ACC112 (cell line): ENCODE results near the gene SRF.

Experiments used
- H2AFZ ChIP-seq: fragments of 200-600 bp; sonication (generic); one replicate; pipeline ENCODE4 v1.6.0; 2017; ENCODE audit warnings: antibody characterized with exemption, low read length; ENCODE audit not compliant: unreplicated experiment
- H3K27ac ChIP-seq: fragments of 200-600 bp; sonication (generic); 2 replicates; pipeline ENCODE4 v1.5.1; 2014; ENCODE audit warnings: low read depth, mild to moderate bottlenecking, antibody characterized with exemption, low read length, moderate library complexity
- H3K27me3 ChIP-seq: fragments of 200-600 bp; sonication (generic); 2 replicates; pipeline ENCODE4 v1.6.1; 2014; ENCODE audit warnings: mild to moderate bottlenecking, antibody characterized with exemption, low read length, moderate library complexity, mixed read lengths; ENCODE audit not compliant: insufficient read depth
- H3K36me3 ChIP-seq: fragments of 200-600 bp; sonication (generic); 2 replicates; pipeline ENCODE4 v1.6.1; 2016; ENCODE audit warnings: mild to moderate bottlenecking, antibody characterized with exemption, low read length, moderate library complexity, mixed read lengths; ENCODE audit not compliant: insufficient read depth
- H3K4me1 ChIP-seq: fragments of 200-600 bp; sonication (generic); one replicate; pipeline ENCODE4 v1.6.1; 2016; ENCODE audit warnings: low read length, mixed read lengths; ENCODE audit not compliant: insufficient read depth, unreplicated experiment, control insufficient read depth
- H3K4me3 ChIP-seq: fragments of 200-600 bp; sonication (generic); 2 replicates; pipeline ENCODE4 v1.5.1; 2014; ENCODE audit warnings: mild to moderate bottlenecking, low read depth, low read length
- H3K79me2 ChIP-seq: fragments of 200-600 bp; sonication (generic); one replicate; pipeline ENCODE4 v1.6.0; 2016; ENCODE audit warnings: low read length; ENCODE audit not compliant: control insufficient read depth, unreplicated experiment, insufficient read depth

The SRF gene

GRCh38 chr6:43226192-43226851, 55.3 kb downstream of the SRF start:
- no peaks in the 10 kb centered on the region for H3K27me3 ChIP-seq
- H3K4me3 ChIP-seq: no peak overlapping the region
- H3K36me3 ChIP-seq: no peaks in the 10 kb centered on the region; the same call in 1 of the 2 replicates
- H3K27ac ChIP-seq: no peak overlapping the region
- H2AFZ ChIP-seq: no peak overlapping the region
- H3K79me2 ChIP-seq: no peaks in the 10 kb centered on the region
- peaks cover 7% of the 10 kb centered on the region for H3K4me1 ChIP-seq

GRCh38 chr6:43228951-43229802, 58.1 kb downstream of the SRF start, which contains the start of gene DNPH1:
Gene DNPH1, minus strand, starts transcription at chr6:43229481. Its CDS starts 25 bp downstream, at chr6:43229456.
- H3K4me3 ChIP-seq: peak within 1 kb of the TSS; percentile 90
- no peaks in the 10 kb centered on the region for H3K36me3 ChIP-seq
- peak within 1 kb of the TSS; percentile 68 for H2AFZ ChIP-seq
- no peak within 1 kb of the TSS for H3K27ac ChIP-seq
- peaks cover 6% of the 10 kb centered on the region; the same call in 1 of the 2 replicates for H3K27me3 ChIP-seq
- H3K79me2 ChIP-seq: no peaks in the 10 kb centered on the region
- peaks cover 5% of the 10 kb centered on the region for H3K4me1 ChIP-seq

- no peaks in the 10 kb centered on the region for H3K36me3 ChIP-seq
- peak overlapping the region; percentile 68 for H2AFZ ChIP-seq
- H3K79me2 ChIP-seq: no peaks in the 10 kb centered on the region
- peaks cover 6% of the 10 kb centered on the region; the same call in 1 of the 2 replicates for H3K27me3 ChIP-seq
- peak overlapping the region; percentile 90 for H3K4me3 ChIP-seq
- no peaks in the 10 kb centered on the region for H3K4me1 ChIP-seq
- no peak overlapping the region for H3K27ac ChIP-seq
These were observed 58.9 kb downstream of the SRF start for GRCh38 chr6:43229803-43230620.

GRCh38 chr6:43231053-43231452, 60.0 kb downstream of the SRF start:
- no peak overlapping the region for H2AFZ ChIP-seq
- H3K27me3 ChIP-seq: peaks cover 6% of the 10 kb centered on the region; the same call in 1 of the 2 replicates
- no peaks in the 10 kb centered on the region for H3K36me3 ChIP-seq

More at GRCh38 chr6:43231053-43231452, 60.0 kb downstream of the SRF start:
- Histone ChIP-seq H3K4me3 (no peak overlapping the region), H3K4me1 (no peaks in the 10 kb centered on the region), H3K27ac (no peak overlapping the region), H3K79me2 (no peaks in the 10 kb centered on the region)
